GM12878 (cell line): ENCODE measurements around the gene TDRD7. TPM values are rescaled to one million over a fixed set of nuclear protein-coding genes. Genes with fewer than 3 reads are reported as not detected.

Source experiments
- ASH2L ChIP-seq: fragments of 300-600, 200-600 bp; sonication (generic); IDR thresholded peaks from 2 replicates; pipeline ENCODE4 v1.6.1; 2017; ENCODE audit warnings: low read depth, mild to moderate bottlenecking, borderline replicate concordance
- ATF7 ChIP-seq: fragments of 450-650 bp; IDR thresholded peaks from 2 replicates; pipeline ENCODE4 v1.6.1; 2016; ENCODE audit warnings: low read depth, mild to moderate bottlenecking
- CEBPB ChIP-seq, 2 experiments: fragments of 150-350 bp in 1 of 2; IDR thresholded peaks; 2 replicates each; pipeline ENCODE4 v1.6.1; 2012 to 2014; ENCODE audit warnings: low read depth in 2 of 2, low read length in 2 of 2, borderline replicate concordance in 1 of 2, inconsistent platforms in 1 of 2
- CHD1 ChIP-seq: IDR thresholded peaks from 2 replicates; pipeline ENCODE4 v1.6.1; 2012; ENCODE audit warnings: low read depth, low read length, improper control_type of control experiment
- EED ChIP-seq: sonication (generic); IDR thresholded peaks from 2 replicates; pipeline ENCODE4 v1.6.1; 2016; ENCODE audit warnings: antibody characterized with exemption, low read depth
- EP300 ChIP-seq, 2 experiments: fragments of 150-350 bp in 1 of 2; IDR thresholded peaks; 2 replicates each; pipeline ENCODE4 v1.6.1; 2011 to 2012; ENCODE audit warnings: low read depth in 2 of 2, low read length in 2 of 2, borderline replicate concordance in 1 of 2, improper control_type of control experiment in 1 of 2, inconsistent platforms in 1 of 2; ENCODE audit not compliant: control insufficient read depth in 1 of 2
- IKZF1 ChIP-seq: fragments of 450-650 bp; conservative IDR thresholded peaks from 2 replicates; pipeline ENCODE4 v1.6.1; 2017; ENCODE audit warnings: antibody characterized with exemption, mild to moderate bottlenecking
- MTA2 ChIP-seq: fragments of 450-650 bp; IDR thresholded peaks from 2 replicates; pipeline ENCODE4 v1.6.1; 2016; ENCODE audit warnings: low read depth, mild to moderate bottlenecking, moderate library complexity
- MYB ChIP-seq: fragments of 150-350 bp; IDR thresholded peaks from 2 replicates; pipeline ENCODE4 v1.6.1; 2014; ENCODE audit warnings: mild to moderate bottlenecking, low read depth, low read length, borderline replicate concordance
- NFIC ChIP-seq: IDR thresholded peaks from 2 replicates; pipeline ENCODE4 v1.6.1; 2012; ENCODE audit warnings: low read depth, mild to moderate bottlenecking, inconsistent platforms, low read length, moderate library complexity
- POLR2AphosphoS2 ChIP-seq: IDR thresholded peaks from 2 replicates; pipeline ENCODE4 v1.6.1; 2011; ENCODE audit warnings: low read depth, mild to moderate bottlenecking, low read length, improper control_type of control experiment, moderate library complexity
- RAD21 ChIP-seq: IDR thresholded peaks from 2 replicates; pipeline ENCODE4 v1.6.1; 2011; ENCODE audit warnings: mild to moderate bottlenecking, low read depth, low read length, moderate library complexity; ENCODE audit not compliant: insufficient read depth
- SIN3A ChIP-seq: IDR thresholded peaks from 2 replicates; pipeline ENCODE4 v1.6.1; 2012; ENCODE audit warnings: low read depth, low read length, improper control_type of control experiment
- SMARCA5 ChIP-seq: fragments of 450-650 bp; IDR thresholded peaks from 2 replicates; pipeline ENCODE4 v1.6.1; 2017; ENCODE audit warnings: mild to moderate bottlenecking
- TARDBP ChIP-seq: IDR thresholded peaks from 2 replicates; pipeline ENCODE4 v1.6.1; 2016; ENCODE audit warnings: borderline replicate concordance
- TCF7 ChIP-seq: IDR thresholded peaks from 2 replicates; pipeline ENCODE4 v1.6.1; 2014; ENCODE audit warnings: antibody characterized with exemption, borderline replicate concordance
- polyA plus RNA-seq, 11 experiments: library from polyadenylated mRNA; depleted of rRNA in 4 of 11; unstranded in 6 of 11; stranded (reverse) in 5 of 11; fragments of >200 nt; fragmentation: Nextera tagmentation in 4 of 11; fragmentation: Illumina TruSeq in 1 of 11; extraction: Ambion mirVana in 4 of 11; extraction: Trizol in 1 of 11; gene quantifications; 1 replicate in 1 of 11; 2 replicates in 10 of 11; pipeline versions ENCODE4 v1.2.1 to v1.2.3, GENCODE V29; 2011 to 2016; ENCODE audit warnings: inconsistent platforms in 2 of 11, missing spikeins in 2 of 11, low read depth in 1 of 11
- total RNA-seq, 4 experiments: library from RNA; depleted of rRNA in 3 of 4; stranded (reverse); fragments of >200 nt in 3 of 4; fragmentation: Illumina TruSeq in 1 of 4; extraction: Trizol in 1 of 4; gene quantifications; 2 replicates each; pipeline versions ENCODE4 v1.2.1 to v1.2.3, GENCODE V29; 2013 to 2021
- TF ChIP-seq, protein P1 (sequence below): fragments of 450-650 bp; formaldehyde crosslinking; IDR thresholded peaks from 2 replicates; pipeline ENCODE4 v1.4.0; 2020; ENCODE audit warnings: mild to moderate bottlenecking, moderate library complexity
- TF ChIP-seq, protein P2 (sequence below): fragments of 450-650 bp; formaldehyde crosslinking; IDR thresholded peaks from 2 replicates; pipeline ENCODE4 v1.4.0; 2022; ENCODE audit warnings: mild to moderate bottlenecking, moderate library complexity
- TF ChIP-seq, protein P3 (sequence below): fragments of 150-350 bp; IDR thresholded peaks from 2 replicates; pipeline ENCODE4 v1.6.1; 2014; ENCODE audit warnings: mild to moderate bottlenecking, low read depth, low read length
- TF ChIP-seq, protein P4 (sequence below): fragments of 450-650 bp; conservative IDR thresholded peaks from 2 replicates; pipeline ENCODE4 v1.6.1; 2017; ENCODE audit warnings: mild to moderate bottlenecking, moderate library complexity

Gene TDRD7
- total and polyA plus RNA-seq, 10 of the 15 experiments (the other 5 are each of a cell fraction or from before 2014, with no cell fraction given), result 5.7 to 26.4 (median 16.2) TPM

DNA sequence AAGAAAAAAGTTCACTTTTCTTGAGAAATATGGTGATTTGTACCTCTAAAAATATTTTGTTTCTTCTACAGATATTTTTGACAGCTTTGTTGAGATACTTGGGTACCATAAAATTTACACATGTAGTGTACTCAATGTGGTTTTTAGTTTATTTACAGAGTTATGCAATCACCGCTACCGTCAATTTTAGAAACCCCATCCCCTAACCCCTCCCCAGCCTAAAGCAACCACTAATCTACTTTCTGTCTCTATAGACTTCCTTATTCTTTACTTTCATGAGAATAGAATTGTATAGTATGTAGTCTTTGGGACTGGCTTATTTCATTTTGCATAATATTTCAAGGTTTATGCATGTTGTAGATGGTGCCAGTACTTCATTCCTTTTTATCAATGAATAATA, 45.0 kb upstream of the TDRD7 start (continued):
- TF ChIP-seq, protein P1, sequence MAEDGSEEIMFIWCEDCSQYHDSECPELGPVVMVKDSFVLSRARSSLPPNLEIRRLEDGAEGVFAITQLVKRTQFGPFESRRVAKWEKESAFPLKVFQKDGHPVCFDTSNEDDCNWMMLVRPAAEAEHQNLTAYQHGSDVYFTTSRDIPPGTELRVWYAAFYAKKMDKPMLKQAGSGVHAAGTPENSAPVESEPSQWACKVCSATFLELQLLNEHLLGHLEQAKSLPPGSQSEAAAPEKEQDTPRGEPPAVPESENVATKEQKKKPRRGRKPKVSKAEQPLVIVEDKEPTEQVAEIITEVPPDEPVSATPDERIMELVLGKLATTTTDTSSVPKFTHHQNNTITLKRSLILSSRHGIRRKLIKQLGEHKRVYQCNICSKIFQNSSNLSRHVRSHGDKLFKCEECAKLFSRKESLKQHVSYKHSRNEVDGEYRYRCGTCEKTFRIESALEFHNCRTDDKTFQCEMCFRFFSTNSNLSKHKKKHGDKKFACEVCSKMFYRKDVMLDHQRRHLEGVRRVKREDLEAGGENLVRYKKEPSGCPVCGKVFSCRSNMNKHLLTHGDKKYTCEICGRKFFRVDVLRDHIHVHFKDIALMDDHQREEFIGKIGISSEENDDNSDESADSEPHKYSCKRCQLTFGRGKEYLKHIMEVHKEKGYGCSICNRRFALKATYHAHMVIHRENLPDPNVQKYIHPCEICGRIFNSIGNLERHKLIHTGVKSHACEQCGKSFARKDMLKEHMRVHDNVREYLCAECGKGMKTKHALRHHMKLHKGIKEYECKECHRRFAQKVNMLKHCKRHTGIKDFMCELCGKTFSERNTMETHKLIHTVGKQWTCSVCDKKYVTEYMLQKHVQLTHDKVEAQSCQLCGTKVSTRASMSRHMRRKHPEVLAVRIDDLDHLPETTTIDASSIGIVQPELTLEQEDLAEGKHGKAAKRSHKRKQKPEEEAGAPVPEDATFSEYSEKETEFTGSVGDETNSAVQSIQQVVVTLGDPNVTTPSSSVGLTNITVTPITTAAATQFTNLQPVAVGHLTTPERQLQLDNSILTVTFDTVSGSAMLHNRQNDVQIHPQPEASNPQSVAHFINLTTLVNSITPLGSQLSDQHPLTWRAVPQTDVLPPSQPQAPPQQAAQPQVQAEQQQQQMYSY (CRISPR knock-in tag), result no peak
- TF ChIP-seq POLR2AphosphoS2 (no peak), RAD21 (no peak), MTA2 (peak; percentile 13; the same call in 1 of the 2 replicates), EED (no peak), CHD1 (no peak), SIN3A (no peak), ATF7 (peak; percentile 28; the same call in 1 of the 2 replicates), SMARCA5 (no peak), TARDBP (no peak), TCF7 (0 out of 2 replicates have a peak, but pooled peaks have one; percentile 66), IKZF1 (no peak), CEBPB (IDR thresholded peaks at IDR 0.05; ENCODE audit: borderline replicate concordance in 1 of 2, low read depth in 2 of 2, low read length in 2 of 2) (peak in 1 of 2 experiments; percentile 38; a peak in 1 of 4 replicates), EP300 (IDR thresholded peaks at IDR 0.05; ENCODE audit: borderline replicate concordance in 1 of 2, control insufficient read depth in 1 of 2, low read depth in 2 of 2, low read length in 2 of 2) (0 out of 4 replicates have a peak, but pooled peaks of 1 of the 2 experiments have one; percentile 15), MYB (no peak), ASH2L (no peak), NFIC (no peak; the same call in none of the 2 replicates)
- TF ChIP-seq, protein P2, sequence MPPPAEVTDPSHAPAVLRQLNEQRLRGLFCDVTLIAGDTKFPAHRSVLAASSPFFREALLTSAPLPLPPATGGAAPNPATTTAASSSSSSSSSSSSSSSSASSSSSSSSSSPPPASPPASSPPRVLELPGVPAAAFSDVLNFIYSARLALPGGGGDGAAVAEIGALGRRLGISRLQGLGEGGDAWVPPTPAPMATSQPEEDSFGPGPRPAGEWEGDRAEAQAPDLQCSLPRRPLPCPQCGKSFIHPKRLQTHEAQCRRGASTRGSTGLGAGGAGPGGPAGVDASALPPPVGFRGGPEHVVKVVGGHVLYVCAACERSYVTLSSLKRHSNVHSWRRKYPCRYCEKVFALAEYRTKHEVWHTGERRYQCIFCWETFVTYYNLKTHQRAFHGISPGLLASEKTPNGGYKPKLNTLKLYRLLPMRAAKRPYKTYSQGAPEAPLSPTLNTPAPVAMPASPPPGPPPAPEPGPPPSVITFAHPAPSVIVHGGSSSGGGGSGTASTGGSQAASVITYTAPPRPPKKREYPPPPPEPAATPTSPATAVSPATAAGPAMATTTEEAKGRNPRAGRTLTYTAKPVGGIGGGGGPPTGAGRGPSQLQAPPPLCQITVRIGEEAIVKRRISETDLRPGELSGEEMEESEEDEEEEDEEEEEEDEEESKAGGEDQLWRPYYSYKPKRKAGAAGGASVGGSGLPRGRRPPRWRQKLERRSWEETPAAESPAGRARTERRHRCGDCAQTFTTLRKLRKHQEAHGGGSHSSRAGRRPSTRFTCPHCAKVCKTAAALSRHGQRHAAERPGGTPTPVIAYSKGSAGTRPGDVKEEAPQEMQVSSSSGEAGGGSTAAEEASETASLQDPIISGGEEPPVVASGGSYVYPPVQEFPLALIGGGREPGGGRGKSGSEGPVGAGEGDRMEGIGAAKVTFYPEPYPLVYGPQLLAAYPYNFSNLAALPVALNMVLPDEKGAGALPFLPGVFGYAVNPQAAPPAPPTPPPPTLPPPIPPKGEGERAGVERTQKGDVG (CRISPR knock-in tag), result no peak
- TF ChIP-seq, protein P3, sequence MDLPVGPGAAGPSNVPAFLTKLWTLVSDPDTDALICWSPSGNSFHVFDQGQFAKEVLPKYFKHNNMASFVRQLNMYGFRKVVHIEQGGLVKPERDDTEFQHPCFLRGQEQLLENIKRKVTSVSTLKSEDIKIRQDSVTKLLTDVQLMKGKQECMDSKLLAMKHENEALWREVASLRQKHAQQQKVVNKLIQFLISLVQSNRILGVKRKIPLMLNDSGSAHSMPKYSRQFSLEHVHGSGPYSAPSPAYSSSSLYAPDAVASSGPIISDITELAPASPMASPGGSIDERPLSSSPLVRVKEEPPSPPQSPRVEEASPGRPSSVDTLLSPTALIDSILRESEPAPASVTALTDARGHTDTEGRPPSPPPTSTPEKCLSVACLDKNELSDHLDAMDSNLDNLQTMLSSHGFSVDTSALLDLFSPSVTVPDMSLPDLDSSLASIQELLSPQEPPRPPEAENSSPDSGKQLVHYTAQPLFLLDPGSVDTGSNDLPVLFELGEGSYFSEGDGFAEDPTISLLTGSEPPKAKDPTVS, result no peak
- TF ChIP-seq, protein P4, sequence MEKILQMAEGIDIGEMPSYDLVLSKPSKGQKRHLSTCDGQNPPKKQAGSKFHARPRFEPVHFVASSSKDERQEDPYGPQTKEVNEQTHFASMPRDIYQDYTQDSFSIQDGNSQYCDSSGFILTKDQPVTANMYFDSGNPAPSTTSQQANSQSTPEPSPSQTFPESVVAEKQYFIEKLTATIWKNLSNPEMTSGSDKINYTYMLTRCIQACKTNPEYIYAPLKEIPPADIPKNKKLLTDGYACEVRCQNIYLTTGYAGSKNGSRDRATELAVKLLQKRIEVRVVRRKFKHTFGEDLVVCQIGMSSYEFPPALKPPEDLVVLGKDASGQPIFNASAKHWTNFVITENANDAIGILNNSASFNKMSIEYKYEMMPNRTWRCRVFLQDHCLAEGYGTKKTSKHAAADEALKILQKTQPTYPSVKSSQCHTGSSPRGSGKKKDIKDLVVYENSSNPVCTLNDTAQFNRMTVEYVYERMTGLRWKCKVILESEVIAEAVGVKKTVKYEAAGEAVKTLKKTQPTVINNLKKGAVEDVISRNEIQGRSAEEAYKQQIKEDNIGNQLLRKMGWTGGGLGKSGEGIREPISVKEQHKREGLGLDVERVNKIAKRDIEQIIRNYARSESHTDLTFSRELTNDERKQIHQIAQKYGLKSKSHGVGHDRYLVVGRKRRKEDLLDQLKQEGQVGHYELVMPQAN, result no peak
